A673 (cell line): ENCODE data around the gene ZBTB25. TPM values are rescaled to one million over a fixed set of nuclear protein-coding genes. Genes with fewer than 3 reads are reported as not detected.
A peak's percentile ranks its signal among the peaks of the same experiment; 100 is the strongest.

Experiments used
- BruUV-seq: library from RNA; stranded (reverse); fragments of 400-500 nt; replicated peaks from 2 replicates; lab custom pipeline; 2021; lab: Mats Ljungman, UMichigan
- CTCF ChIA-PET: fragments of 300-600 bp; sonication (Branson Sonifier 250); formaldehyde crosslinking; loops from one replicate; lab custom pipeline; 2022; ENCODE audit warnings: antibody characterized with exemption; lab: Charles Lee
- POLR2A ChIA-PET: fragments of 300-600 bp; sonication (Branson Sonifier 250); formaldehyde crosslinking; loops from one replicate; lab custom pipeline; 2022; ENCODE audit warnings: antibody characterized with exemption; ENCODE audit not compliant: low non-redundant PET; lab: Charles Lee
- DNase-seq: peaks from one replicate; pipeline ENCODE4 v3.0.0-alpha.2; 2015; ENCODE audit warnings: low spot score
- H3K27ac ChIP-seq: fragments of 200-600 bp; sonication (generic); 2 replicates; pipeline ENCODE4 v1.5.1; 2016; ENCODE audit warnings: mixed run types, low read depth, mild to moderate bottlenecking, mixed read lengths, antibody characterized with exemption, low read length; ENCODE audit not compliant: poor library complexity, severe bottlenecking
- H3K27me3 ChIP-seq: fragments of 200-600 bp; sonication (generic); replicated peaks from 2 replicates; pipeline ENCODE4 v1.6.1; 2017; ENCODE audit warnings: mixed run types, low read depth, mild to moderate bottlenecking, mixed read lengths, antibody characterized with exemption, low read length; ENCODE audit not compliant: insufficient read depth, poor library complexity
- H3K36me3 ChIP-seq: fragments of 200-600 bp; sonication (generic); 2 replicates; pipeline ENCODE4 v1.6.1; 2016; ENCODE audit warnings: mixed run types, mild to moderate bottlenecking, mixed read lengths, antibody characterized with exemption, low read length; ENCODE audit not compliant: insufficient read depth, poor library complexity, severe bottlenecking
- H3K4me1 ChIP-seq: fragments of 200-600 bp; sonication (generic); 2 replicates; pipeline ENCODE4 v1.6.1; 2017; ENCODE audit warnings: mixed run types, mild to moderate bottlenecking, mixed read lengths, antibody characterized with exemption, low read length; ENCODE audit not compliant: insufficient read depth, poor library complexity, severe bottlenecking
- H3K4me3 ChIP-seq: fragments of 200-600 bp; sonication (generic); 2 replicates; pipeline ENCODE4 v1.5.1; 2016; ENCODE audit warnings: low read depth, mixed run types, mild to moderate bottlenecking, mixed read lengths, low read length; ENCODE audit not compliant: poor library complexity, severe bottlenecking
- H3K9me3 ChIP-seq: fragments of 200-600 bp; sonication (generic); 2 replicates; pipeline ENCODE4 v1.6.1; 2016; ENCODE audit warnings: mixed run types, low read depth, mild to moderate bottlenecking, mixed read lengths, antibody characterized with exemption, low read length; ENCODE audit not compliant: poor library complexity, severe bottlenecking
- CTCF ChIP-seq: fragments of 300-800, 200-600 bp; sonication (generic); conservative IDR thresholded peaks from 2 replicates; pipeline ENCODE4 v1.5.1; 2017; ENCODE audit warnings: low read depth, mild to moderate bottlenecking, antibody characterized with exemption, low read length, moderate library complexity, mixed read lengths
- EZH2 ChIP-seq: fragments of 200-600 bp; sonication (generic); IDR thresholded peaks from 2 replicates; pipeline ENCODE4 v1.6.1; 2017; ENCODE audit warnings: borderline replicate concordance, low read depth, mild to moderate bottlenecking, mixed read lengths, antibody characterized with exemption, low read length; ENCODE audit not compliant: poor library complexity, severe bottlenecking
- intact Hi-C: fragments of 100-400 bp; cut with micrococcal nuclease; formaldehyde crosslinking; loops from one replicate; pipeline ENCODE4 v1.10.0; 2022; ENCODE audit not compliant: unreplicated experiment
- total RNA-seq: library from RNA; stranded (reverse); gene quantifications from 2 replicates; pipeline ENCODE4 v1.2.3, GENCODE V29; 2021

ZBTB25 gene
- total RNA-seq, 1 experiment from 2014 or later, result 11.3 TPM

- no peak for DNase-seq
- no peak overlapping the region for H3K4me3 ChIP-seq
- CTCF ChIA-PET, result no interaction called here
- H3K27ac ChIP-seq, result no peak overlapping the region
- intact Hi-C loops, result no loop called here
- POLR2A ChIA-PET, result interaction anchor here (0.7 kb wide), 2 partner anchors 28 to 81 kb away, joined by 5 to 6 read pairs; no protein-coding TSS in a partner anchor
- no TSS peak for BruUV-seq
- H3K36me3 ChIP-seq, result no peaks in the 10 kb centered on the region
- H3K4me1 ChIP-seq, result peaks cover 14% of the 10 kb centered on the region
- no peaks in the 10 kb centered on the region for H3K27me3 ChIP-seq
- no peak for TF ChIP-seq EZH2
- TF ChIP-seq CTCF, result no peak
- H3K9me3 ChIP-seq, result no peaks in the 10 kb centered on the region
These were observed 11.4 kb upstream of the ZBTB25 start for GRCh38 chr14:64515053-64515452.

DNA sequence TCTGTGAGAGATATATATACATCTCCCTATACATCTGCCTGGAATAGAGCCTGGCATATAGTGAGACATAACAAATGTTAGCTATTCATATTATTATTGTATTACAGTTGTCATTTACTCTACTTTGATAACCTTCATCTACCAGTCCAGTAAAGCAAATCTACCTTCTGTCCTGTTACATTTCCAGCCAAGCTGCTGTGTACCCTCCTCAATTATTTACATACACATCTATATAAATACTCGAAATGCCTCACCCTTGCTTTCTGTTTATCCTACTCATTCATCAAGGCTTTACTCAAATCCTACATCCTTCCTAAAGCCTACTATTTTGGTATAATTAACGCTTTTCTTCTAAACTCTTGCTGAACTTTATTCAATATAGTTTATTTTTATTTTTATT lies 9.6 kb upstream of the ZBTB25 start:
- H3K27ac ChIP-seq, result no peak overlapping the region
- H3K36me3 ChIP-seq, result no peaks in the 10 kb centered on the region
- no TSS peak for BruUV-seq
- no peak for TF ChIP-seq EZH2
- DNase-seq, result no peak
- ChIA-PET CTCF (no interaction called here), POLR2A (no interaction called here)
- H3K27me3 ChIP-seq, result no peaks in the 10 kb centered on the region
- H3K4me3 ChIP-seq, result no peak overlapping the region
- intact Hi-C loops, result loop anchor here (5.0 kb wide), 1 partner anchor 124 kb away; no protein-coding TSS in a partner anchor
- no peaks in the 10 kb centered on the region for H3K9me3 ChIP-seq
- H3K4me1 ChIP-seq, result peaks cover 19% of the 10 kb centered on the region

DNA sequence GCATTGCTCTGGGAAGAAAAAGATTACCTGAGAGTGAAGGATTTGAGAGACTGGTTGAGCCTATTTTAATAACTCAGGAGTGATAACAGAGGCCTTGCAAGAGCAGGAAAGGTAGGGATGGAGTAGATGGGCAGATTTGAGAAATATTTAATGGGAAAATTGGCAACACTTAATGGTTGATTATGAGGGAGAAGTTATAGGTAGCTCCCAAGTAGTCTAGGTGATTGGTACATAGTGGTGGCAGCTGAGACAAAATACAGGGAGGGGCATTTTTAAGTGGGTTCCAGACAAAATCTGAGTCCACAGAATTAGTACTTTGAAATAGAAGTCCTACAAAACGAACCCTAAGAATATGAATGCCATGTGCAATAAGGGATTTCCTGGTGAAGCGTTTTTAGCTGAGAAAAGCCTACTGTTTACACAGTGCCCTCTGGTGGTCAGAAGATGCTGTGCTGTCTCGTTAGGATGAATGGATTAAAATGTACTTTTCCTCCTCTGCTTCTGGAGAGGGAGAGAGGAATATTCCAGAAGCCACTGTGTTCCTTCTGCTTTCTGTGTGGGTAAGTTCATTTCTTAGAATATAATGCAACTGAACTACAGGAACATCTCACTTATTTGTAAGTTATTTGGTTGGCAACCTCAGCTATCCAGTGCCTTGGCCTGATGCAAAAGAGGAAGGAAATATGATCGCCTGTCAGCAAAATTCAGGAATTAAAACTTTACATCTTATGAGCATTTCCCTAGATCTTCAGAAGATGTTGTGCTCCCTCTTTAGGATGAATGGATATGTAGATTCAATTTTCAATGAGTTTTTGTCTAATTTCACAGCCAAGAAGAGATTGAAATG lies 7.4 kb upstream of the ZBTB25 start:
- POLR2A ChIA-PET, result interaction anchor here (0.7 kb wide), 1 partner anchor 1597 kb away, joined by 3 read pairs; no protein-coding TSS in a partner anchor

More for the DNA sequence above, 7.4 kb upstream of the ZBTB25 start:
- H3K27ac ChIP-seq, result peak overlapping the region; percentile 13
- no peaks in the 10 kb centered on the region for H3K27me3 ChIP-seq
- TF ChIP-seq CTCF (peak; percentile 95), EZH2 (no peak)
- intact Hi-C loops, result loop anchor here (5.0 kb wide), 1 partner anchor 126 kb away; no protein-coding TSS in a partner anchor
- H3K9me3 ChIP-seq, result no peaks in the 10 kb centered on the region
- no peak overlapping the region for H3K4me3 ChIP-seq
- H3K4me1 ChIP-seq, result peaks cover 34% of the 10 kb centered on the region
- BruUV-seq, result no TSS peak
- DNase-seq, result peak; percentile 84
- no peaks in the 10 kb centered on the region for H3K36me3 ChIP-seq
- CTCF ChIA-PET, result interaction anchor here (0.8 to 1.0 kb wide), 2 partner anchors 10 to 27 kb away, joined by 3 to 4 read pairs; no protein-coding TSS in a partner anchor
